GM21717 (cell line): ENCODE results near the gene HSPA4L.

Source experiments
- ATAC-seq: cut with Tn5 transposase; IDR thresholded peaks from one replicate; pipeline ENCODE4 v1.9.1; 2021; ENCODE audit warnings: mild to moderate bottlenecking, moderate library complexity; ENCODE audit not compliant: unreplicated experiment

The HSPA4L gene

DNA sequence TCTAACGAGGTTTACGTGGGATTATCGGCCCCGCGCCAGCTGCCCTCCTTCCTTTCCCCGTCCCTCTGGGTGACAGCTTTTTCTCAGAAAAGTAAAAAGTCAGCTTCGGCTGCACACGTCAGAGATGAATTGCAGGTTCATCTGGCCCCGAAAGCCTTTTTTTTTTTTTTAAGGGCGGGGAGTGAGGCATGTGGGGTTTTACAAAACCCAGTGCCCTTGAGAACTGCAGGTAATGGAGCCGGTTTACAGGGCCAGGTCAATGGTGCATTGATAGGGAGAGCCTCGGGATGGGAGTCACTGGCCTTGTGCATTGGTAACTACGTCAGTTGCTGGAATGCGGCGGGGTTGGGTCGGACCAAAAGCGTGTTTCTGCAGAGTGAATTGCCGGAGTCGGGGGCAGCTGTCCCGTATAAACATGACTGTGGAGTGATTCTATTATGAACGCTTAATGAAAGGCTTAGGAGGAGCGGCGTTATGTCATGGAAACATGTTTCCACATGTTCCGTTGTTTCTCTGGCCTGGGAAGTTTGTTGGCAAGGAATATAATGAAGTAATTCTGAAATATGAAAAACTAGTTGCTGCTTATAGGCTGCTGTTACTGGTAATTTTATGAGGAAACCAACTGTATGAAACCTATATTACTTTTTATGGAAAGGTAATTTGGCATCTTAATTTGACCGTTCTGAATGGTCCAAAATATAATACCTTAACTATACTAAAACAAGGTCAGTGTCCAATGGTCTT lies 1.1 kb downstream of the HSPA4L start:
- peak; percentile 13 for ATAC-seq

DNA sequence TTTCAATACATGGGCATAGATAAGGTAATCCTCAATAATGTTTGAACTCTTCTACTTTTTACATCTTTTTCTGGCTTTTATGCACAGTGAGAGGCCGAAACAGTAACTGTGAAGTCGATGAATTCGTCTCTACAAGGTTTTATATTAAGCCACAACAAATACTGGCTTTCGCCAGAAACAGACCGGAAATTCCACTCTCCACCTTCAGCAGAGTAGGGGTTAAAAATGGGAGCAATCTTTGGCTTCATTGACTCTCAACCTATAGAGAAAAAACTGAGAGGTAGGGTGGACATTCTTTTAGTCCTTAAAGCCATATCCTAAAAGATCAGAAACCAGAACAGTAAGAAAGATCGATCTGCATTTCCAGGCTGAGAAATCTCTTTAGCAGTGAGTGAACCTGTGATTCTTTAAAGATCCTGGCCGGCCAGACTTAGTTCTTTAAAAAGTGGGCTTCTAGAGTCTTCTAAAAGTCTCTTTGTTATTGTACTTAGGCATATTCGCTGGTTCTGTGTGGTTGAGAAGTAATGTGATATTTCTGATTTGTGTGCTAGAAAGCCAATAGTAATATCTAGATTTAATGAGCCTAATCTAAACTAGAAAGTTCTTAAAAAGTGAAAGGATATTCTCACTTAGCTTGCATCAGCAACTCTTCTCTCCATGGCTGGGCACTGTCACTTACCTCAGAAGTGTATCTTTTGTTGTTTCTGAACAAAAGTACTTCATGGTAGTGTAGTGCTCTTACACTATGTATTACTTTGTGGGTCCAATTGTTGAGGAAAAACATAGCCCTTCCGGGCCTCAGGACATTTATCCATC lies 2.0 kb downstream of the HSPA4L start:
- no peak for ATAC-seq

DNA sequence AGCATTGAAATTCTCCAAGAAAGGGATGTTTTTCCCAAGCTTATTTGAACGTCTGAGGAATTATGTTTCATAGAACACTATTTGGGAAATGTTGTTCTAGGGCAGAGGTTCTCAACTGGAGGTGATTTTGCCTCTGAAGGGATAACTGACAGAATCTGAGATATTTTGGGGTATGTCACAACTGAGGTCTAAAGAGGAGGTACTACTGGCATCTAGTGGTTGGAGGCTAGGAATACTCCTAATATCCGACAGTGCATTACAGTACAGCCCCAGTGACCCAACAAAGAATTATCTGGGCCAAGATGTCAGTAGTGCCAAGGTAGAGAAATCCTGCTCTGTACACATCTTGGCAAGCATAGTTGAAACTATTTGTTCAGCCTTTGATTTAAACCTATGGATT lies 6.4 kb downstream of the HSPA4L start:
- no peak for ATAC-seq

DNA sequence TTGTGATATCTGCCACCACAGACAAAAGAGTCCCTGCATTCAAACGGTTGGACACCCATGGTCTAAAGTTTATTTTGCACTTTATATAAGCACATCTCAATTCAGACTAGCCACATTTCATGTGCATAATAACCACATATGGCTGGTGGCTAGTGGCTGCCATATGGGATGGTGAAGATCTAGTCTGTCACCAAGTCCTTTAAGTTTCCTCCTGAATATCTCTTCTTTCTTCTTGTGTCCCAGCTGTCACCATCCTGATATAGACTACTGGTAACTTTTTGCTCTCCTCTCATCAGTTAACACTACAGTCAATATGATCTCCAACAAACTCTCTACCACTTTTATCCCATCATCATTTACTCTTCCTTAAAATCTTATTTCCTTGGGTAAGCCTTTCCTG lies 9.3 kb downstream of the HSPA4L start:
- ATAC-seq: no peak

DNA sequence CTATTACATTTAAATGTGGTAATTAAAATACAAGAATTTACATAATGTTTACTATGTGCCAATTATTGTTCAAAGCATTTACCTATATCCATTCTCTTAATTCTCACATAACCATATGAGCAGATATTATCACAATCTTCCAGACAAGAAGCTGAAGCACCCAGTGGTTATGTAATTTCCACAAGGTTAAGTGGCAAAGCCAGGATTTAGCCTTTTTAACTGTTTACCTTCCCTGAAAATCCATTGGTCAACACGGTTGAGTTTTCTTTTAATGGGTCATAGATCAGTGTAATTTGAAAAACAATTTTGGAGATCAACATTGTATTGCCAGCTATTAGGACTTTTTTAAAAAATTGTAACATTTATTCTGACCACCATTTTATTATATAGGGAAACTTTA lies 11.4 kb downstream of the HSPA4L start:
- ATAC-seq: no peak

DNA sequence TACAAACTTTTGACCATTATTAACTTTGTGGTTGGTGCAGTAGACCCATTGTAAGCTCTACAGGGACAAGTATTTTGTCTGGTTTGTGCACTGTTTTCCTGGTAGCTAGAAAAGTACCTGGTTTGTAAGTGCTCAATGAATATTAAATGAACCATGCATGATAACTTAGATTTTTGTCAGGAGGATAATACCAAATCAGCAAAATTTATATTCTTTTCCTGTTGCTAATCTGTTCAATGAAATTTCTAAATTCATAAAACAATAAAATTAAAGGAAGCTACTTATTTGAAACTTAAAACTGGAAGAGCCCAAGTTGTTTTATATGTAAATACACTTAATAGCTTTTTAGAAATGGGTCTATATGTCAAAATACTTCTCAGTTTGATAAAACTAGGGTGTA lies 17.6 kb downstream of the HSPA4L start:
- no peak for ATAC-seq

DNA sequence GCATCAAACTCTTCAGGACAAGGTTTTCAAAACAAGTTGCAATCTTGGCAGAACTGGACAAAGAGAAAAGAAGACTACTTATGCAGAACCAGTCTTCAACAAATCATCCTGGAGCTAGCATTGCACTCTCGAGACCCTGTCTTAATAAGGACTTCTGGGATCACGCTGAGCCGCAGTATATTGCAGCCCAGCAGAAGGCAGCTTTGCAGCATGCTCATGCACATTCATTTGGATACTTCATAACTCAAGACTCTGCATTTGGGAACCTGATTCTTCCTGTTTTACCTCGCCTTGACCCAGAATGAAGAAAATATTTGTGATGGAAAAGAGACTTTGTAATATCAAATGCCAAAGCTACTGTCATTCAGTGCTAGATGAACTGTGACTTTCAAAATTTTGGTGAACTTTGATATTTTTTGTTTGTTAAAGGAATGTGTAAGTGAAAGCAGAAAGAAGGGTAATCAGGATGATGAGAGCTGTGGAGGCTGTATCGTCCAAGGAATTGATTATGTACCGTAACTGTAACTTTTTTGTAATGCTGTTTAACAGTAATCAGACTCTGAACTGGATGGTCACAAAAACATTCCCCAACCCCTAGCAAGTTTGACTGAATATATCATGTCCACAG lies 27.2 kb downstream of the HSPA4L start:
- no peak for ATAC-seq

DNA sequence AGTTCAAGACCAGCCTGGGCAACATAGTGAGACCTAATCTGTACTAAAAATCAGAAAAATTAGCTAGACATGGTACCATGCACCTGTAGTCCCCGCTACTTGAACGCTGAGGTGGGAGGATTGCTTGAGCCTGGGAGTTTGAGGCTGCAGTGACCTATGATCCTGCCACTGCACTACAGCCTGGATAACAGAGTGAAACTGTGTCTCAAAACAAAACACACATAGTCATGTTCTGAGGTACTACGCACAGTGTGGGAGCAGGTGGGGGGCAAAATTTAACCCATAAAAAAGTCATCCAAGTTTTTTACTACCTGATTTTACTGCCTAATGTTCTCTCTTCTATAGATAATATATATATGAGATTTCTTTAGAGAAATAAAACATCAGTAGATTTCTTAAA lies 28.4 kb downstream of the HSPA4L start:
- no peak for ATAC-seq

DNA sequence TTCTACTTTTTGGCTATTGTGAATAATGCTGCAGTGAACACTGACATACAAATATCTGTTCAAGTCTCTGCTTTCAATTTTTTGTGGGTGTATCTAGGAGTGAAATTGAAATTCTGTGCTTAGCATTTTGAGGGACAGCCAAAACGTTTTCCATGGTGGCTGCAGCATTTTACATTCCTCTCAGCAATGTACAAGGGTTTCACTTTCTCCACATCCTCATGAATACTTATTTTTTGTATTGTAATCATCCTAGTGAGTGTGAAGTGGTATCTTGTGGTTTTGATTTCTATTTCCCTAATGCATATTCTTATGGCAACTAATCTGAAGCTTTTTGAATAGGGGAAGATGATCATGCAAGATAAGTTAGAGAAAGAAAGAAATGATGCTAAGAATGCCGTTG lies 40.3 kb downstream of the HSPA4L start:
- no peak for ATAC-seq

DNA sequence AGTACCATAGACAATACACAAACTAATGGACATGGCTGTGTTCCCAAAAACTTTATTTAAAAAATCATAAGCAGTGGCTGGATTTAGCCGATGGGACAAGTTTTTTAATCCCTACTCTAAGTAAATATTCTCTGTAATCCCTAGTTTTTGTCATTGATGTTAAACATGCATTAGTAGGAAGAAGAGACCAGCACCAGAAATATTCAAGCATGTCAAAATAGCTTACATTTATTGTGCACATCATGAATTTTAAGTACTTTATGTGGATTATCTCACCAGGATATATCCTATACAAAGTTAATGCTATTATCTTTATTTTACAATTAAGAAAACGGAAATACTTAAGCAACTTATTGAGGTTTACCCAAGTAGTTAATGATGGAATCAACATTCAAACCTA lies 46.0 kb downstream of the HSPA4L start:
- ATAC-seq: no peak

DNA sequence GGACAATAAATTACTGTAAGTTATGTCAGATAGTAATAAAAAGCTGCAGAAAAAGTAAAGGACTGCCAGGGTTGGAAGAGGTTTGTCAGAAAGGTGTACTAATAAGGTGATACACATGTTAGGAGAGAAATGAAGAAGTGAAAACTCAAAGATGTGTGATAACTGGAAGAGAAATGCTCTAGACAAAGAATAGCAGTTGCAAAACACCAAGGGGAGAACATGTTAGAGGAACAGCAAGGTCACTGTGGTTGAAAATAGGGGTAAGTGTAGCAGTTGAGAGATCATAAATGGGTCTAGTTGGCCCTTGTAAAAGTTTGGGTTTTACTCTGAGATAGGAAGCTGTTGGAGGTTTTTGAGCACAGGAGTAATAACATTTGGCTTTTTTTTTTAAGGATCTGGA lies 46.9 kb downstream of the HSPA4L start:
- peak; percentile 94 for ATAC-seq

DNA sequence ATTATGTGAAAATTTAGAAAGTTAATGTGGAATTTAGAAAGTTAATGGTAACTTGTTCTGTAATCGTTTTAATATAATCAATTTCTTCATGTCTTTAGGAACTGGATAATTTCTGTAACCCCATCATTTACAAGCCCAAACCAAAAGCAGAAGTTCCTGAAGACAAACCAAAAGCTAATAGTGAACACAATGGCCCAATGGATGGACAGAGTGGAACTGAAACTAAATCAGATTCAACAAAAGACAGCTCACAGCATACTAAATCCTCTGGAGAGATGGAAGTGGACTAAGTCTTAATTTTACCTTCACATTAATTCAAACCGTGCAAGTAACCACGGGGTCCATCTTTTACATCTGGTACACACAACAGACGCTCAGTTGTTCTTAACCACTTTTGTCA lies 50.5 kb downstream of the HSPA4L start:
- peak; percentile 66 for ATAC-seq

DNA sequence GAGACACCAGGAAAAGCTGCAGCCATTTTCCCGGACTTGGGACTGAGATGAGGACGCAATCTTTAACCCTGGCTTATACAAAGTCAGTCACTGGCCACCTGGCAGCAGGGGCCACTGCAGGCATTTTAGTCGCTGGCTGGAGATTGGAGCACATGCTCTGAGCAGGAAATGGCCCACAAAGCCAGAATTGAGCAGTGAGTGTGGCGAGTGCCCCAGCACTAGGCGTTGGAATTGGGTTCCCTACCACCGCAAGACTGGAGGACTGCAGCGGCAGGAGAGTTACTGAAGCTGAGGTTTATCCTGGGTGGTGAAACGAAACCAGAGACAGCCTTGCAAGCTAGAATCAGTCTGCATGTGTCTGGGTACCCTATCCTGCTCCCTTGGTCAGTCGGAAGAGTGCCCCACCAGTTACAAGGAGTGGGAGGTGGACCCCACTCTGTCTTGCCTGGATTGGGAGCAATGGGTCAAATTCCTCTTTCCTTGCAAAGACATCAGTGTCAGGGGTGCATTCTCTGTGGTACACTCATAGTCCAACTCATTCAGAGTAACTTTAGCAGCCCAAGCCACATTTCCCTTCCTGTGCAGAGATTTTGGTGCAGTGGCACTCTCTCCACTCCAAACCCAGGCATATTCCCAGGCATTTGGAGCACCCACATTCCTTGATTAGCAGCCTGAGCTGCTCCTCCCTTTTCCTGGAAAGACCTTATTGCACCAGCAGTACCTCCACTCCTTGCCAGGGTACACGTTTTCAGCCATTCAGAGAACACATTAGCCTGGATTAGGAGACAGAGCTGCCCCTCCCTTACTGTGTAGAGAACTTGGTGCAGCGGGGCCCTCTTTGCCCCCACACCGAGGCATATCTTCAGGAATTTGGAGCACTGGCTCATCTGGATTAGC lies 61.8 kb downstream of the HSPA4L start:
- ATAC-seq: no peak

DNA sequence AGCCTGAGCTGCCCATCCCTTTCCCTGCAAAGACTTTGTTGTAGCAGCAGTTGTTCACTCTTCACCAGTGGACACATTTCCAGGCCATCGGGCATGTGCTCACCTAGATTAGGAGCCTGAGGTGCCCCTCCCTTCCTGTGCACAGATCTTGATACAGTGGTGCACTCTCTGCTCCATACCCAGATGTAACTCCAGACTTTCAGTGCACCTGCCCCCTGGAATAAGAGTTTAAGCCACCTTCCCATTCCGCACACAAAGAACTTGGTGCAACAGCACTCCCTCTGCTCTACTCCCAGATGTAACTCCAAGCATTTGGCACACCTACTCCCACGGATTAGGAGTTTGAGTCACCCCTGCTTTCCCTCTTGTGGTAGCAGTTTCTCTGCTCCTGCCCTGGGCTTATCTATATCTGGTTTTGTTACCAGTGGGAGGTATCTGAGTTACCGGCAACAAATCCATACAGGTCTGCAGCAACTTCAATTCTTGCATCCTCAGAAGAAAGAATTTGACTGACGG lies 62.5 kb downstream of the HSPA4L start:
- no peak for ATAC-seq

DNA sequence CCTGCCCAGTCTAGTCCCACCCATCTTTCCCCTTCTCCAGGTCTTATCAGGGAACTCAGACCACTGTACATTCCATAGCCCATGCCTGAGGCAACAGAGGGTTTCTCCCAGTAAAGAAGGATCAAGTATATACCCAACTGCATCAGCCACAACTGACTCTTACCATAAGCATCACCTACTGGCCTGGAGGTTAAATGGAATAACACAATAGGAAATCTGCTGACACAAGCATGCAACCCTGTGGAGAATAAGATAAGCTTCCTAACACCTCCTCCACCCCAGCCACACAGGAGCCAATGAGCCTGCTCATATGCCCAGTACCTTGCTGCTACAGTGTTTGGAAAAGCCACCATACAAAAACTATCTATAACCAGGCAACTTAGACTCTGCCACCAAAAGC lies 63.9 kb downstream of the HSPA4L start:
- ATAC-seq: no peak

DNA sequence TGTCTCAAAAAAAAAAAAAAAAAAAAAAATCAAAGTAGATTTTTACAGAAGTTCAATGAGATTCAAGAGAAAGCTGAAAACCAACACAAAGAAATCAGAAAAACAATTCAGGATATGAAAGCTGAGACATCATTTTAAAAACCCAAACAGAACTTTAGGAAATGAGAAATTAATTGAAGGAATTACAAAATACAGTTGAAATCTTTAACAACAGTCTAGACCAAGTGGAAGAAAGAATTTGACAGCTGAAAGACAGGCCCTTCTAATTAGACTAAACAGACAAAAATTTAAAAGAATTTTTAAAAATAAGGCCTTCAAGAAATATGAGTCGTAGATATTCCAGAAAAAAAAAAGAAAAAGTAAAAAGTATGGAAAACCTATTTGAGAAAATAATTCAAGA lies 64.6 kb downstream of the HSPA4L start:
- no peak for ATAC-seq

DNA sequence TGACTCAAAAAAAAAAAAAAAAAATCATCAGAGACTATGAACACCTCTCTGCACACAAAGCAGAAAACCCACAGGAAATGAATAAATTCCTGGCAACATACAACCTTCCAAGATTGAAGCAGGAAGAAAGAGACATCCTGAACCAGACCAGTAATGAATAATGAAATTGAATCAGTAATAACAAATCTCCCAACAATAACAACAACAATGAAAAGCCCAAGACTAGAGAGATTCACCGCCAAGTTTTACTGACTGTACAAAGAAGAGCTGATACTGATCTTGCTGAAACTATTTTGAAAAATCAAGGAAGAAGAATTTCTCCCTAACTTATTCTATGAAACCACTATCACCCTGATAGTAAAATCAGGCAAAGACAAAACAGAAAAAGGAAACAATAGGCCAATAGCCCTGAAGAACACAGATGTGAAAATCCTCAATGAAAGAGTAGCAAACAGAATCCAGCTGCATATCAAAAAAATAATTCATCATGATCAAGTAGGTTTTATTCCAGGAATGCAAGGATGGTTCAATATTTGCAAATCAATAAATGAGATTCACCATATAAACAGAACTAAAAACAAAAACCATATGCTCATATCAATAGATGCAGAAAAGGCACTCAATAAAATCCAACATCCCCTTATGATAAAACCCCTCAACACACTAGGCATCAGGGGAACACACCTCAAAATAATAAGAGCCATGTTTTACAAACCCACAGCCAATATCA lies 67.5 kb downstream of the HSPA4L start:
- no peak for ATAC-seq

DNA sequence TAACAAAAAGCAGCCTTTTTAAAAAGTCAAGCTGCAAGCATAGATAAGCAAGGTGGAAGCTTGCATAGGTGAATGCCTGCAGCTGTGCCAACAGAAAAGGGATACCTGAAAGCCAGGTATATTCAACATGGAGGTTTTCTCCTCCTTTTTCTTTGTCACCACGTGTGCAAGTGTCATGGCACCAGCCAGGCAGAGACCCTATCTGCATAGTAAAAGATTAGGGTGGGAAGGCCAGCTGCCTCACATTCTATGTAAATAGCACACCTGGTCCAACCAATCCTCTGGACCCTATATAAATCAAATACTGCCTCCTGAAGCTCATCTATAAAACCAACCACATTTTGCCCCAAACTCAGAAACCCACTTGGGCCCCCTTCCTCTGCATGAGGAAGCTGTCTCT lies 70.5 kb downstream of the HSPA4L start:
- ATAC-seq: no peak

DNA sequence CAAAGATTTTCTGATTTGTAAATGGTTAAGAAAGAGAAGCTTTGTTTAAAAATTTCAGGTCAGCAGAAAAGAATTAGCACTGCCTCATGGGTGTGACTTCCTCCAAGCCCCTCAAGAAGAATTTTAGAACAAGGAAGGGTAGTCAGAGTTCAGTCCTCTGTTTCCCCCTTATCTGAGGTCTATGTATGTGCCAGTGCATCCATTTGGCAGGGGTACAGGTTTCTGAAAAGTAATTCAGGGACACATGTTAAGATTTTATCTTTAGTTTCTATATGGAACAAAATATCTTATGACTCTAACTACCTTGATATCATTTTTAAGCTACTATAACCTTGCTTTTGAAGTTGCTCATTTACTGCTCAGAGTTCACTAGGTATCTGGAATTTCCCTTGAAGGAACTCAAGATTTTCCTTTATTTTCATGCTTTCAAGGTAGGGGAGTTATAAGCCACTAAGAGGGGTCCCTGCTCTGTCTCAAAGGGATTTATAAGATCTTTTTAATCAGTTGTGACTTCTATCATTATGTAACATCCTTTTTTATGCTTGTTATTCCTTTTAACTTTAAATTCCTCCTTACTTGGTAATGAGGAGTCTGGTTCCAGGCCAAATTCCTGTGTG lies 74.2 kb downstream of the HSPA4L start:
- peak; percentile 25 for ATAC-seq
